HG03469 (cell line): Measurements from ENCODE around the gene TNFSF9.
"Not testable (repeated sequence)": the region's sequence is repeated elsewhere in the genome, so short reads cannot be mapped to it uniquely, and the experiment has no call there.

Experiments
- ATAC-seq: cut with Tn5 transposase; IDR thresholded peaks from one replicate; pipeline ENCODE4 v1.9.1; 2021; ENCODE audit warnings: mild to moderate bottlenecking, moderate library complexity, moderate number of reproducible peaks; ENCODE audit not compliant: unreplicated experiment

The TNFSF9 gene

GRCh38 chr19:6571167-6571566, 40.3 kb downstream of the TNFSF9 start:
- ATAC-seq, result no peak

GRCh38 chr19:6572217-6572616, 41.4 kb downstream of the TNFSF9 start:
- no peak for ATAC-seq

GRCh38 chr19:6573350-6573749, 42.5 kb downstream of the TNFSF9 start:
- ATAC-seq, result no peak

GRCh38 chr19:6576869-6577475, 46.1 kb downstream of the TNFSF9 start:
- ATAC-seq, result no peak

DNA sequence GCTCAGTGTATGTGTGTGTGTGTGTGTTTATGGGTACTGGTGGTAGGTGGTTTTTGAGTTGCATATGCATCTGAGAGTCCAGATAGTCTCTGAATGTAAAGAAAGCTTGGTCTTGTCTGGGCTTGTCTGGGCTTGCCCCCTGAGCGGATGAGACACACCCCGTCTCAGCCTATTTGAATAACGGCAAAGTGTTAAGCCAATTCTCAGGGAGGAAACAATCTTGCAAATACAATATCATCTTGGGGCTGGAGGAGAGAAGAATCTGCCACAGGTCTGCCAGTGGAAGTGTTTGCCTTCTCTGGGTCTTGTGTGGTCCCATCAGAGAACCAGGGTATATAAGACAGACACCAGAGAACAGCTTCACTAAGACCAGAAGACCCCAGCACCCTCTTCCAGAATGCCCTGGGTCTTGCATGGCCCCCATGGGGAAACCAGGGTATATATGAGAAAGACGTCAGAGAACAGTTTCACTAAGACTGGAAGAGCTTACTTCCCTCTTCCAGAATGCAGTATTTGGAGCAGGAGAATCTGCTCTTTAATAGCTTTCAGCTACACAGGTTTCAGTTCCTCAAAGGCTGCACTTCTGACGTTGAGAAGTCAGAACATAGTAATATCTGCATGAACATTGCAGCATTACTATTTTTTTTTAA, 46.8 kb downstream of the TNFSF9 start:
- ATAC-seq, result peak; percentile 54

DNA sequence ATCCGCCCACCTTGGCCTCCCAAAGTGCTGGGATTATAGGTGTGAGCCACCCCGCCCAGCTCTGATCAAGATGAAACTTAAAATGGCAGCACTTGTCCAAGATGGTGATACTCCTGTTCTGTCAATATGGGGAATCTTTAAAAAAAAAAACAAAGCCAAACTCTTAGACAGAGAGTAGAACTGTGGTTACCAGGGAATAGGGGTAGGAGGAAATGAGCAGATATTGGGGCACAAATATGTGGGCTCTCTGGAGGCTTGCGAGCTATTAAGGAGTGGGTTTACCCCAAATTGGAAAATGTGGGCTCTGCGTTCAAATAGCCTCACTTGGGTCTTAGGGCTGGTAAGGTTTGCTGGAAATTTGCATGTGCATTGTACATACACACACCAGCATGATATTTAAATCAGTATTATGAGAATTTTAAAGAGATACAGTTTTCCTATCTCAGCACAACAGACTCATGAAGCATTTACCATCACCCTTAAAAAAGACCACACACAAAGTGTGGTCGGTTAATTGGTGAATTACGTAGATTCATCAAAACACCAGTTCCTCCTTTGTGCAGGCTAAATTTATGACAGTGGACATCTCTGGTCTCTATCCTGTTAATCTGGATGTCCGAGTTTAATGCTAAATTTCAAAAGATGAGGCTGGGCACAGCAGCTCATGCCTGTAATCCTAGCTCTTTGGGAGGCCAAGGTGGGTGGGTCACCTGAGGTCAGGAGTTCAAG, 48.8 kb downstream of the TNFSF9 start:
- ATAC-seq, result no peak

GRCh38 chr19:6580313-6580712, 49.5 kb downstream of the TNFSF9 start:
- ATAC-seq, result no peak

GRCh38 chr19:6582515-6583484, 52.0 kb downstream of the TNFSF9 start:
- ATAC-seq, result not testable (repeated sequence)
